ENCODE measurements around the gene BCL10.

BCL10 gene

GRCh38 chr1:85219853-85220610, 56.4 kb downstream of the BCL10 start:
- DNase-seq, result no peak

- DNase-seq, result no peak
Measured at GRCh38 chr1:85216697-85217096, 59.7 kb downstream of the BCL10 start.
